HPDE6-E6E7 (cell line): Measurements from ENCODE around the gene SLC7A4.

Source experiments
- DNase-seq: peaks from one replicate; pipeline ENCODE4 v3.0.0; 2011; ENCODE audit warnings: missing footprints; ENCODE audit errors: extremely low spot score

The SLC7A4 gene

DNA sequence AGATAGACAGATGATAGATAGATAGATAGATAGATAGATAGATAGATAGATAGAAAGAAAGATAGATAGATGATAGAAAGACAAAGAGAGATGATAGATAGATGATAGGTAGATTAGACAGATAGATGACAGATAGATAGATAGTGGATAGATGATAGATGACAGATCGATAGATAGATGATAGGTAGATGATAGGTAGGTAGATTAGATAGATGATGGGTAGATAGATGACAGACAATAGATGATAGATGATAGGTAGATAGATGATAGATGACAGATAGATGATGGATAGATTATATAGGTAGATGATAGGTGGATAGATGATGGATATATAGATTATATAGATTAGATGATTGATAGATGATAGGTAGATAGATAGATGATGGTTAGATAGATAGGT, 46.0 kb downstream of the SLC7A4 start:
- no peak for DNase-seq

- DNase-seq, result no peak
Observed at GRCh38 chr22:20985720-20986119, 46.6 kb downstream of the SLC7A4 start.

GRCh38 chr22:20983081-20983771, 49.1 kb downstream of the SLC7A4 start:
- no peak for DNase-seq

DNA sequence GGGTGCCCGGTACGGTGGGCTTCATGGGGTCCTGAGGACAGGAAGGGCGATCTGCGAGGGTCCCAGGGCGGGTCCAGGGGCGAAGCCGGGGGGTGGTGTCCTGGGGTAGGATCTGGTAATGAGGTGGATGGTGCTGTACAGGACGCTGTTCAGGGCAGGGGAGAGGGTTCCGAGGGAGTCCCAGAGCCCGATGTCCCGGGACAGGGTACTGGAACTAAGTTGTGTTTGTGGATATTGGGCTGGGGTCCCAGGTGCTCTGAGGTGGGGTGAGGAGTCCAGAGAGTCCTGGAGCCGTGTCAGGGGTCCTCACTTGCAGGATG, 49.8 kb downstream of the SLC7A4 start:
- no peak for DNase-seq

DNA sequence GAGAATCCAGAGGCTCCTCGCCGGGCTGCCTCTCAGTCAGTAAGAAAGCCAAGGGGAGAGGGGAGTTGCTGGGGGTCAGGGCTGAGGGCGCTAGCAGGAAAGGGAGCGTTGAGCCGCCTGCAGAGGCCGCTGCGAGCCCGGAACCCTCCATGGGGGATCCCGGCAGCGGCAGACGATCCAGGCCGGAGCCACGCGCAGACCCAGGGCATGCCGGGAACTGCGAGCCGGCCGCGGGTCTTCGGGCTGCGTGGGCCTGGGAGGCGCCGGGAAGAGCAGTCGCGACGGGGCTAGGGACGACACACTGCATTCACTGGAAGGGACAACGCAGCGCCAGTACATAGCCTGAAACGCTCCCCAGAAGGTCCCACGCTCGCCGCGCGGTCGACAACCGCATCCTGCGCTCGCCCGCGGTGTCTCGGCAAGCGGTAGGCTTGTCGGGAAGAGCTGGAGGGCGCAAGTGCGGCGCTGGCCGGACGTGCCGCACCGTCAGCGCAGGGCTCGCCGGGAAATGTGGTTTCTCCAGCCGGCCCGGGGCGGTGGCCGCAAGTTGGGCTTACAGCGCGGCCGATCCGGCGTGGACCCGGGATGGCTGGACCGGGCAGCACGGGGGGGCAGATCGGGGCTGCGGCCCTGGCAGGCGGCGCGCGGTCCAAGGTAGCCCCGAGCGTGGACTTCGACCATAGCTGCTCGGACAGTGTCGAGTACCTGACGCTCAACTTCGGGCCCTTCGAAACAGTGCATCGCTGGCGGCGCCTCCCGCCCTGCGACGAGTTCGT, 50.4 kb downstream of the SLC7A4 start, which contains the start of gene LZTR1:
Gene LZTR1, plus strand, starts transcription at position 511 of the 776 bp plus-strand sequence. Its CDS starts 75 bp downstream, at position 586.
- DNase-seq, result peak; percentile 75

- no peak for DNase-seq
Observed at GRCh38 chr22:20980938-20981722, 51.2 kb downstream of the SLC7A4 start.

GRCh38 chr22:20980523-20980922, 51.8 kb downstream of the SLC7A4 start:
- DNase-seq, result no peak

- DNase-seq, result no peak
Observed at GRCh38 chr22:20979940-20980453, 52.4 kb downstream of the SLC7A4 start.

DNA sequence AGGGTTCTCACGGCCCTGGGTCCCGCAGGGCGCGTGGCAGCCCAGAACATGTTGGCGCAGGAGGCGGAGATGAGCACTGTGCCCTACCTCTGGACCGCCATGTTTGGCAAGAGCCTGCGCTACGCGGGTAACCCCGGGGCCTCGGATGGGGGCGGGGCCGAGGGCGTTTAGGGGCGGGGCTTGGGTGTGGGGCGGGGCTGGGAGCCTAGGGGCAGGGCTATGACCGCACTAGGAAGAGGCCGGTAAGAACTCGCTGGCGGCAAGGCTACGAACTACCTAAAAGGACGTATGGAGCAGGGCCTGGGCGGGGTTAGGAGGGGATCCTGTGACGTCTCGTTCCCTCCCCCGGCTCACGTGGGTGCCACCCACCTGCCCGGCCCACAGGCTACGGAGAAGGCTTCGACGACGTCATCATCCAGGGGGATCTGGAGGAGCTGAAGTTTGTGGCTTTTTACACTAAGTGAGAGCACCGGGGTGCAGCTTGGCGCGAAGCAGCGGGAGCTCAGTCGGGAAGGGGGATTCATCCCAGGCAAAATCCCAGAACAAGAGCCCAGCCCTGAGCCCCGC, 53.0 kb downstream of the SLC7A4 start:
- peak; percentile 86 for DNase-seq
